ENCODE results near the gene SLC8A2.

SLC8A2 gene

DNA sequence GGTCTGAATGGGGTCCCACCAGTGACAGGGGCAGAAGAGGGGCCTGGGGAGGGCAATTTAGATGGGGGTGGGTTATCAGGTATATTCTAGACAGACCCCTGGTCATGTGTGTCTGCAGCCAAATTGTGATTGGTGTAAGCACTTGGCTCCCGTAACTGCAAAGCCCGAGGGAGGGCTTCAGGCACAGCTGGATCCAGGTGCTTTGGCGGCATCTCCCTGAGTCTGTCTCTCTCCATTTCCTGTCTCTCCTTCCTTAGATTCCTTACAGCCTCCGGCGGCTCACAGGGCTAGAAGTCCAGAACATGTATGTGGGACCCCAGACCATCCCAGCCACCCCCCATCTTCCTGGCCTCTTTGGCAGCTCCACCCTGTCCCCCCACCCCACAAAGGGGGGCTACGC is 91.1 kb downstream of the SLC8A2 start:
- no peak overlapping the region for H3K4me2 ChIP-seq (ENCODE audit: low read length)
- TF ChIP-seq EZH2 (IDR thresholded peaks at IDR 0.05; ENCODE audit: borderline replicate concordance, low read length): no peak
- TF ChIP-seq, protein P1, sequence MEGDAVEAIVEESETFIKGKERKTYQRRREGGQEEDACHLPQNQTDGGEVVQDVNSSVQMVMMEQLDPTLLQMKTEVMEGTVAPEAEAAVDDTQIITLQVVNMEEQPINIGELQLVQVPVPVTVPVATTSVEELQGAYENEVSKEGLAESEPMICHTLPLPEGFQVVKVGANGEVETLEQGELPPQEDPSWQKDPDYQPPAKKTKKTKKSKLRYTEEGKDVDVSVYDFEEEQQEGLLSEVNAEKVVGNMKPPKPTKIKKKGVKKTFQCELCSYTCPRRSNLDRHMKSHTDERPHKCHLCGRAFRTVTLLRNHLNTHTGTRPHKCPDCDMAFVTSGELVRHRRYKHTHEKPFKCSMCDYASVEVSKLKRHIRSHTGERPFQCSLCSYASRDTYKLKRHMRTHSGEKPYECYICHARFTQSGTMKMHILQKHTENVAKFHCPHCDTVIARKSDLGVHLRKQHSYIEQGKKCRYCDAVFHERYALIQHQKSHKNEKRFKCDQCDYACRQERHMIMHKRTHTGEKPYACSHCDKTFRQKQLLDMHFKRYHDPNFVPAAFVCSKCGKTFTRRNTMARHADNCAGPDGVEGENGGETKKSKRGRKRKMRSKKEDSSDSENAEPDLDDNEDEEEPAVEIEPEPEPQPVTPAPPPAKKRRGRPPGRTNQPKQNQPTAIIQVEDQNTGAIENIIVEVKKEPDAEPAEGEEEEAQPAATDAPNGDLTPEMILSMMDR (IDR thresholded peaks at IDR 0.05; ENCODE audit: low read length): no peak
- H3K9ac ChIP-seq (ENCODE audit: low read length): no peak overlapping the region
- H3K27ac ChIP-seq (ENCODE audit: low read depth, low read length, poor library complexity, severe bottlenecking): no peak overlapping the region
- no peaks in the 10 kb centered on the region for H4K20me1 ChIP-seq (ENCODE audit: insufficient read depth, low read length)
- H3F3A ChIP-seq (ENCODE audit: insufficient read depth, low read length): no peaks in the 10 kb centered on the region
- H3K9me2 ChIP-seq (ENCODE audit: low read depth, low read length): no peaks in the 10 kb centered on the region
- no peaks in the 10 kb centered on the region for H3K9me3 ChIP-seq (ENCODE audit: low read length)
- no peaks in the 10 kb centered on the region for H3K79me2 ChIP-seq (ENCODE audit: insufficient read depth, low read length)
- no peaks in the 10 kb centered on the region for H3K27me3 ChIP-seq (ENCODE audit: insufficient read depth, low read length)
- no peaks in the 10 kb centered on the region for H3K4me1 ChIP-seq (ENCODE audit: insufficient read depth, low read length, severe bottlenecking)
- peaks cover 54% of the 10 kb centered on the region for H3K36me3 ChIP-seq (ENCODE audit: insufficient read depth, low read length)
- no peak overlapping the region for H3K4me3 ChIP-seq (ENCODE audit: low read depth, low read length, poor library complexity, severe bottlenecking)
- no peak overlapping the region for H2AFZ ChIP-seq (ENCODE audit: low read length)

DNA sequence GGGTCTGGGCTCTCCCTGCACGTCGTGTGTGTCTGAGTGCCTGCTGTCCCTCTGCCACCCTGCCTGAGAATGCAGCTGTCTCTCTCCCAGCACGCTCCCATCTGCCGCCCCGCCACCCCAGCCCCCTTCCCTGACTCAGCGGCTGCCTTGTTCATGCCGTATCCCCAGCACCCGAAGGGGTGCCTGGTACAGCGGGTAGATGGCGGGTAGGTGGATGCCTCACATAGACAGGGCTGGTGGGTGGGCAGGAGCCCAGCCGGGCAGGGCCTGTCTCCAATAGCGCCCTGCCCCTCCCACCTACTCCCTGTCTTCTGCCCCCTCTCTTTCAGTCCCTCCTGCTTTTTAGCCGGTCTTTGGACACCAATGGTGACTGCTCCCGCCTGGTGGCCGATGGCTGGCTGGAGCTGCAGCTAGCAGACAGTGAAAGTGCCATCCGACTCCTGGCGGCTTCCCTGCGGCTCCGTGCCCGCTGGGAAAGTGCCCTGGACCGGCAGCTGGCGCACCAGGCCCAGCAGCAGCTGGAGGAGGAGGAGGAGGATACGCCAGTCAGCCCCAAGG is 92.2 kb downstream of the SLC8A2 start:
- peaks cover 65% of the 10 kb centered on the region for H3K36me3 ChIP-seq (ENCODE audit: insufficient read depth, low read length)
- no peak overlapping the region for H3K27ac ChIP-seq (ENCODE audit: low read depth, low read length, poor library complexity, severe bottlenecking)
- no peaks in the 10 kb centered on the region for H3K79me2 ChIP-seq (ENCODE audit: insufficient read depth, low read length)
- no peak overlapping the region for H3K4me3 ChIP-seq (ENCODE audit: low read depth, low read length, poor library complexity, severe bottlenecking)
- H3K27me3 ChIP-seq (ENCODE audit: insufficient read depth, low read length): no peaks in the 10 kb centered on the region
- no peaks in the 10 kb centered on the region for H3K9me2 ChIP-seq (ENCODE audit: low read depth, low read length)
- no peaks in the 10 kb centered on the region for H4K20me1 ChIP-seq (ENCODE audit: insufficient read depth, low read length)
- TF ChIP-seq, protein P1 (IDR thresholded peaks at IDR 0.05; ENCODE audit: low read length): no peak
- TF ChIP-seq EZH2 (IDR thresholded peaks at IDR 0.05; ENCODE audit: borderline replicate concordance, low read length): no peak
- no peaks in the 10 kb centered on the region for H3F3A ChIP-seq (ENCODE audit: insufficient read depth, low read length)
- no peak overlapping the region for H3K9ac ChIP-seq (ENCODE audit: low read length)
- no peak overlapping the region for H2AFZ ChIP-seq (ENCODE audit: low read length)
- no peak overlapping the region for H3K4me2 ChIP-seq (ENCODE audit: low read length)
- no peaks in the 10 kb centered on the region for H3K4me1 ChIP-seq (ENCODE audit: insufficient read depth, low read length, severe bottlenecking)
- H3K9me3 ChIP-seq (ENCODE audit: low read length): no peaks in the 10 kb centered on the region

DNA sequence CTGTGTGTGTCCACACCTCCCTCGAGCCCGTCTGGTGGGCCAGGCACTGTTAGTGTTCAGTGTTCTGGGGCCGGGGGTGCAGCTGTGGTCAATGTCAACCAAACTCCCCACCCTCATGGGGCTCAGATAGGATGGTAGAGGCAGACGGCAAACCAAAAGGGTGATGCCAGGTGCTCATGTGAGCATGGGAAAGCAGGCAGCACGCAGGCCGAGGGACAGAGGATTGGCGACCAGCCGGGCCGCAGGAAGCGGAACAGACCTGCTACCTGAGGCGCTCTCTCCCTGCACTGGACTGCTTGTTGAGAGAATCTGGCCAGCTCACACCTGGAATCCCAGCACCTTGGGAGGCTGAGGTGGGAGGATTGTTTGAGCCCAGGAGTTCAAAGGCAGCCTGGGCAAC is 93.4 kb downstream of the SLC8A2 start:
- no peak overlapping the region for H3K4me2 ChIP-seq (ENCODE audit: low read length)
- no peak for TF ChIP-seq EZH2 (IDR thresholded peaks at IDR 0.05; ENCODE audit: borderline replicate concordance, low read length)
- TF ChIP-seq, protein P1 (IDR thresholded peaks at IDR 0.05; ENCODE audit: low read length): no peak
- H4K20me1 ChIP-seq (ENCODE audit: insufficient read depth, low read length): no peaks in the 10 kb centered on the region
- no peaks in the 10 kb centered on the region for H3K79me2 ChIP-seq (ENCODE audit: insufficient read depth, low read length)
- H3K27ac ChIP-seq (ENCODE audit: low read depth, low read length, poor library complexity, severe bottlenecking): no peak overlapping the region
- no peak overlapping the region for H3K9ac ChIP-seq (ENCODE audit: low read length)
- H3K36me3 ChIP-seq (ENCODE audit: insufficient read depth, low read length): peaks cover 77% of the 10 kb centered on the region
- H3F3A ChIP-seq (ENCODE audit: insufficient read depth, low read length): no peaks in the 10 kb centered on the region
- H3K4me1 ChIP-seq (ENCODE audit: insufficient read depth, low read length, severe bottlenecking): no peaks in the 10 kb centered on the region
- H3K9me2 ChIP-seq (ENCODE audit: low read depth, low read length): no peaks in the 10 kb centered on the region
- H3K9me3 ChIP-seq (ENCODE audit: low read length): no peaks in the 10 kb centered on the region
- H2AFZ ChIP-seq (ENCODE audit: low read length): no peak overlapping the region
- H3K4me3 ChIP-seq (ENCODE audit: low read depth, low read length, poor library complexity, severe bottlenecking): no peak overlapping the region
- H3K27me3 ChIP-seq (ENCODE audit: insufficient read depth, low read length): no peaks in the 10 kb centered on the region
